HG03196 (cell line): ENCODE results near the gene C4A.
"Not testable (repeated sequence)": the region's sequence is repeated elsewhere in the genome, so short reads cannot be mapped to it uniquely, and the experiment has no call there.

ENCODE experiments used
- ATAC-seq: cut with Tn5 transposase; IDR thresholded peaks from one replicate; pipeline ENCODE4 v1.9.1; 2021; ENCODE audit not compliant: unreplicated experiment

C4A gene

GRCh38 chr6:31978831-31979230 lies 3.0 kb upstream of the C4A start:
- no peak for ATAC-seq

GRCh38 chr6:31979238-31979898 lies 2.5 kb upstream of the C4A start:
- ATAC-seq = no peak

GRCh38 chr6:31980195-31980876 lies 1.5 kb upstream of the C4A start:
- not testable (repeated sequence) for ATAC-seq

GRCh38 chr6:31980998-31981397 lies 859 bp upstream of the C4A start:
- ATAC-seq = not testable (repeated sequence)

GRCh38 chr6:31989363-31989762 lies 7.5 kb downstream of the C4A start:
- not testable (repeated sequence) for ATAC-seq

GRCh38 chr6:31994421-31994820 lies 12.6 kb downstream of the C4A start:
- not testable (repeated sequence) for ATAC-seq

GRCh38 chr6:31996385-31996784 lies 14.5 kb downstream of the C4A start:
- ATAC-seq = not testable (repeated sequence)

GRCh38 chr6:32002546-32003268 lies 20.9 kb downstream of the C4A start:
- not testable (repeated sequence) for ATAC-seq

GRCh38 chr6:32003301-32003700 lies 21.4 kb downstream of the C4A start:
- not testable (repeated sequence) for ATAC-seq

GRCh38 chr6:32004393-32004792 lies 22.5 kb downstream of the C4A start:
- not testable (repeated sequence) for ATAC-seq

GRCh38 chr6:32004864-32005537 lies 23.1 kb downstream of the C4A start:
- not testable (repeated sequence) for ATAC-seq

GRCh38 chr6:32005538-32005880 lies 23.7 kb downstream of the C4A start:
- not testable (repeated sequence) for ATAC-seq

- ATAC-seq = not testable (repeated sequence)
Observed at GRCh38 chr6:32005991-32006529, 24.2 kb downstream of the C4A start.

GRCh38 chr6:32007086-32007485 lies 25.2 kb downstream of the C4A start:
- ATAC-seq = not testable (repeated sequence)

- ATAC-seq = not testable (repeated sequence)
Observed at GRCh38 chr6:32008037-32008436, 26.2 kb downstream of the C4A start.

- not testable (repeated sequence) for ATAC-seq
Observed at GRCh38 chr6:32008616-32009015, 26.8 kb downstream of the C4A start.

- not testable (repeated sequence) for ATAC-seq
Observed at GRCh38 chr6:32009537-32009936, 27.7 kb downstream of the C4A start.

GRCh38 chr6:32010856-32011530 lies 29.1 kb downstream of the C4A start:
- not testable (repeated sequence) for ATAC-seq

- not testable (repeated sequence) for ATAC-seq
Observed at GRCh38 chr6:32012941-32013617, 31.2 kb downstream of the C4A start.

- ATAC-seq = not testable (repeated sequence)
Observed at GRCh38 chr6:32013738-32014137, 31.9 kb downstream of the C4A start.
